Measurements from ENCODE around the gene CEP164. TPM values are rescaled to one million over a fixed set of nuclear protein-coding genes. Genes with fewer than 3 reads are reported as not detected.

The CEP164 gene
- total RNA-seq, 1 experiment from 2014 or later: 43.7 TPM

DNA sequence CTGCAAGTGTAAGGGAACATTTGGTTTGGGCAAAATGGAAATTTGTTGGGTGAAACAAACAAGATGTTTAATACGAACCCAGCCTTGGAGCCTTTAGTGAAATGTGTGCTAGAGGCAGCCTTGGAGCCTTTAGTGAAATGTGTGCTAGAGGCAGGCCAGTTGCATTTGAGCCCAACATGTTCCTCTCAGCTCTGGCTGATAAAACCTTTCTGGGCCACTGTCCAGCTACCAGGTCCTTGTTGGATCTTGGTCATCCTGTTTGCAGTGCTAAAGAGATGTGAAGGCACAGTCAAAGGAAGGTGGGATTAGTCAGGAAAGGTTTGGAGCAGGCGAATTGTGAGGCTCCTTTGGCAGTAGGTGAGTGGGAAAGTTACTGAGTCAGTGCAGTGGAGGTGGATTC is 48.9 kb downstream of the CEP164 start:
- Histone ChIP-seq H3F3A (ENCODE audit: low read length, unreplicated experiment) (no peaks in the 10 kb centered on the region), H2AFZ (ENCODE audit: low read length) (no peak overlapping the region), H3K9me2 (replicated peaks; ENCODE audit: low read length) (no peaks in the 10 kb centered on the region), H3K79me2 (ENCODE audit: low read length) (no peaks in the 10 kb centered on the region), H3K27me3 (ENCODE audit: low read length) (no peaks in the 10 kb centered on the region), H3K27ac (ENCODE audit: low read length) (no peak overlapping the region), H3K4me1 (ENCODE audit: insufficient read depth, low read length) (no peaks in the 10 kb centered on the region), H3K9me3 (ENCODE audit: low read length) (no peaks in the 10 kb centered on the region), H3K36me3 (ENCODE audit: low read depth, low read length) (peaks cover 31% of the 10 kb centered on the region), H3K4me3 (ENCODE audit: low read length) (no peak overlapping the region), H3K4me2 (ENCODE audit: low read length) (no peak overlapping the region), H4K20me1 (ENCODE audit: low read length) (no peaks in the 10 kb centered on the region), H3K9ac (ENCODE audit: low read length) (no peak overlapping the region)
- no peak for ATAC-seq
- DNase-seq: no peak
- ChIA-PET POLR2A (ENCODE audit: unreplicated experiment) (no interaction called here), CTCF (no interaction called here)
- intact Hi-C loops (cut with micrococcal nuclease): no loop called here
- no peak for TF ChIP-seq EZH2 (IDR thresholded peaks at IDR 0.05; ENCODE audit: low read length, unreplicated experiment)
- TF ChIP-seq EZH2phosphoT487 (IDR thresholded peaks at IDR 0.05; ENCODE audit: borderline replicate concordance, low read length): no peak
- TF ChIP-seq, protein P1, sequence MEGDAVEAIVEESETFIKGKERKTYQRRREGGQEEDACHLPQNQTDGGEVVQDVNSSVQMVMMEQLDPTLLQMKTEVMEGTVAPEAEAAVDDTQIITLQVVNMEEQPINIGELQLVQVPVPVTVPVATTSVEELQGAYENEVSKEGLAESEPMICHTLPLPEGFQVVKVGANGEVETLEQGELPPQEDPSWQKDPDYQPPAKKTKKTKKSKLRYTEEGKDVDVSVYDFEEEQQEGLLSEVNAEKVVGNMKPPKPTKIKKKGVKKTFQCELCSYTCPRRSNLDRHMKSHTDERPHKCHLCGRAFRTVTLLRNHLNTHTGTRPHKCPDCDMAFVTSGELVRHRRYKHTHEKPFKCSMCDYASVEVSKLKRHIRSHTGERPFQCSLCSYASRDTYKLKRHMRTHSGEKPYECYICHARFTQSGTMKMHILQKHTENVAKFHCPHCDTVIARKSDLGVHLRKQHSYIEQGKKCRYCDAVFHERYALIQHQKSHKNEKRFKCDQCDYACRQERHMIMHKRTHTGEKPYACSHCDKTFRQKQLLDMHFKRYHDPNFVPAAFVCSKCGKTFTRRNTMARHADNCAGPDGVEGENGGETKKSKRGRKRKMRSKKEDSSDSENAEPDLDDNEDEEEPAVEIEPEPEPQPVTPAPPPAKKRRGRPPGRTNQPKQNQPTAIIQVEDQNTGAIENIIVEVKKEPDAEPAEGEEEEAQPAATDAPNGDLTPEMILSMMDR (conservative IDR thresholded peaks at IDR 0.05; ENCODE audit: low read depth, low read length): no peak
- BruUV-seq (replicated peaks): no TSS peak

DNA sequence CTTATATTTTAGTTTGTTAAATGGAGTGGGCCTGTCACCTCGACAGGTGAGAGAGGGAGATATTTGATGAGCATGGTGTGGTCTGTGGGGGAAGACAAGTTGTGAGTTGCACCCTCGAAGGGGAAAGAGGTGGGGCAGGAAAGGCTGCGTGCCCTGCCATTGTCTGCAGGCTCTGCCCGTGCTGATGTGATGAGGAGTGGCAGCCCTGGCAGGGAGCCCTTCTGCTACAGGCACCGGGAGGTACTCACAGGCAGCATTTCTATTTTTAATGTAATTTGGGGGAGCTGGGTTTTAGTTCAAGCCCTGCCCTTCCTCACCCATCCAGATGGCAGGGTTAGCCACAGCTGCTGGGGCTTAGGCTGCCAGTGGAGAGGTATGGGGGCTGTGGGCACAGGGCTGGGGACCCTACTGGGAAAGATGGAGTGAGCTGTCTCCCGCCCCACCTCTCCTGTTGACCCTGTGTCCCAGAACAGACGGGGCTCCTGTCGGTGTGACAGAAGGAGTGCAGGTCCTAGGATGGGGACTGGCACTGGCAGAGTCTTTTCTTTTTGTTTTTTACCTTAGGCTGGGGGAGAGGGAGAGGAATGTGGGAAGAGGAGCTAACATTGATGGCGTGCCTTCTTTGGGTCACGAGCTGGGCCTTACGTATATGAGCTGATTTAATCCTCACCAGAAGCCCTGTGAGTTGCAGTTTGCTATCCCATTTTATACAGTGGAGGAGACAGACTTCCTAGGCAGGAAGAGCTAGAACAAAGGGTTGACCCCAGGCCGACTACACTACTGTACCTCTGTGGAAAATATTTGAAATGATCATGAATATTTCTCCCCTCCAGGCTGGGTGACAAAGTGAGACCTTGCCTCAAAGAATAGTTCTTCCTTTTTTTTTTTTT is 51.6 kb downstream of the CEP164 start:
- Histone ChIP-seq H3K4me1 (ENCODE audit: insufficient read depth, low read length) (peaks cover 18% of the 10 kb centered on the region), H3K36me3 (ENCODE audit: low read depth, low read length) (peaks cover 24% of the 10 kb centered on the region), H3K9me3 (ENCODE audit: low read length) (no peaks in the 10 kb centered on the region), H2AFZ (ENCODE audit: low read length) (no peak overlapping the region), H3K79me2 (ENCODE audit: low read length) (no peaks in the 10 kb centered on the region), H3K9ac (ENCODE audit: low read length) (no peak overlapping the region), H3F3A (ENCODE audit: low read length, unreplicated experiment) (no peaks in the 10 kb centered on the region), H3K4me3 (ENCODE audit: low read length) (no peak overlapping the region), H4K20me1 (ENCODE audit: low read length) (no peaks in the 10 kb centered on the region), H3K27ac (ENCODE audit: low read length) (no peak overlapping the region), H3K27me3 (ENCODE audit: low read length) (no peaks in the 10 kb centered on the region), H3K4me2 (ENCODE audit: low read length) (no peak overlapping the region), H3K9me2 (replicated peaks; ENCODE audit: low read length) (no peaks in the 10 kb centered on the region)
- ChIA-PET POLR2A (ENCODE audit: unreplicated experiment) (no interaction called here), CTCF (no interaction called here)
- intact Hi-C loops (cut with micrococcal nuclease): no loop called here
- ATAC-seq (no peak), DNase-seq (no peak)
- TF ChIP-seq, protein P1 (conservative IDR thresholded peaks at IDR 0.05; ENCODE audit: low read depth, low read length): no peak
- TF ChIP-seq EZH2phosphoT487 (IDR thresholded peaks at IDR 0.05; ENCODE audit: borderline replicate concordance, low read length) (no peak), EZH2 (IDR thresholded peaks at IDR 0.05; ENCODE audit: low read length, unreplicated experiment) (no peak)
- no TSS peak for BruUV-seq (replicated peaks)

DNA sequence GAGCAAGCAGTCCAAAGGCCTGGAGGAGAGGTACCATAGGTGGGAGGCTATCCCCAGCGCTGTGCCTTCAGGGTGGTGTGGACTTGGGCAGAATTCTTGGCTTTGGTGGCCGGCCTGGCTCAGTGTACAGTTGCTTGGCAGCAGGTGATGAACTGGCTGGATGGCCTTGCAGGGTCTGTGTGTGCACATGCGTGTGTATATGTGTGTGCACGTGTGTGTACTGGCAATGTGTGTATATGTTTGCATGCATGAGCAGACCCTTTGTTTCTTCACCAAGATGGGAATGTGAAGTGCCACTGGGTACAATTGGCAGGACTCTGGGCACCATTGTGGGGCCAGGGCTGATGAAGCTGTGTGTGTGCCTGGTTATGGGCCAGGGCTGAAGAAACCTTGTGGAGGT is 53.0 kb downstream of the CEP164 start:
- H3K9me3 ChIP-seq (ENCODE audit: low read length): no peaks in the 10 kb centered on the region
- no TSS peak for BruUV-seq (replicated peaks)
- H3F3A ChIP-seq (ENCODE audit: low read length, unreplicated experiment): no peaks in the 10 kb centered on the region
- H4K20me1 ChIP-seq (ENCODE audit: low read length): no peaks in the 10 kb centered on the region
- ChIA-PET CTCF (no interaction called here), POLR2A (ENCODE audit: unreplicated experiment) (no interaction called here)
- H3K4me3 ChIP-seq (ENCODE audit: low read length): no peak overlapping the region
- ATAC-seq (no peak), DNase-seq (no peak)
- H3K27me3 ChIP-seq (ENCODE audit: low read length): no peaks in the 10 kb centered on the region
- no peak overlapping the region for H2AFZ ChIP-seq (ENCODE audit: low read length)
- TF ChIP-seq, protein P1 (conservative IDR thresholded peaks at IDR 0.05; ENCODE audit: low read depth, low read length): no peak
- TF ChIP-seq EZH2phosphoT487 (IDR thresholded peaks at IDR 0.05; ENCODE audit: borderline replicate concordance, low read length) (no peak), EZH2 (IDR thresholded peaks at IDR 0.05; ENCODE audit: low read length, unreplicated experiment) (no peak)
- H3K4me2 ChIP-seq (ENCODE audit: low read length): no peak overlapping the region
- peaks cover 21% of the 10 kb centered on the region for H3K4me1 ChIP-seq (ENCODE audit: insufficient read depth, low read length)
- intact Hi-C loops (cut with micrococcal nuclease): no loop called here
- no peak overlapping the region for H3K27ac ChIP-seq (ENCODE audit: low read length)
- H3K9ac ChIP-seq (ENCODE audit: low read length): no peak overlapping the region
- H3K79me2 ChIP-seq (ENCODE audit: low read length): no peaks in the 10 kb centered on the region
- peaks cover 19% of the 10 kb centered on the region for H3K36me3 ChIP-seq (ENCODE audit: low read depth, low read length)
- H3K9me2 ChIP-seq (replicated peaks; ENCODE audit: low read length): no peaks in the 10 kb centered on the region

Measured in PC-3 (cell line).